T-helper 1 cell treated with Interleukin-12 subunit alpha and Interleukin-12 subunit beta and Interleukin-4 antibody, amounts not matched to agents 30 μg/mL and 1 μg/mL, for 36 hours (primary cell): ENCODE data around the gene ARMC6.

ENCODE experiments used
- H3K27ac Mint-ChIP-seq: one replicate; pipeline ENCODE4 v1.8.0; 2021; ENCODE audit warnings: mild to moderate bottlenecking, mixed read lengths
- H3K27me3 Mint-ChIP-seq: one replicate; pipeline ENCODE4 v1.8.0; 2021; ENCODE audit warnings: low read depth, mixed read lengths
- H3K36me3 Mint-ChIP-seq: one replicate; pipeline ENCODE4 v1.8.0; 2021; ENCODE audit warnings: low read depth, mixed read lengths
- H3K4me1 Mint-ChIP-seq: one replicate; pipeline ENCODE4 v1.8.0; 2021; ENCODE audit warnings: low read depth, mixed read lengths
- H3K4me3 Mint-ChIP-seq: one replicate; pipeline ENCODE4 v1.8.0; 2021; ENCODE audit warnings: mild to moderate bottlenecking, moderate library complexity, mixed read lengths
- H3K9me3 Mint-ChIP-seq: one replicate; pipeline ENCODE4 v1.8.0; 2021; ENCODE audit warnings: mixed read lengths

The ARMC6 gene

DNA sequence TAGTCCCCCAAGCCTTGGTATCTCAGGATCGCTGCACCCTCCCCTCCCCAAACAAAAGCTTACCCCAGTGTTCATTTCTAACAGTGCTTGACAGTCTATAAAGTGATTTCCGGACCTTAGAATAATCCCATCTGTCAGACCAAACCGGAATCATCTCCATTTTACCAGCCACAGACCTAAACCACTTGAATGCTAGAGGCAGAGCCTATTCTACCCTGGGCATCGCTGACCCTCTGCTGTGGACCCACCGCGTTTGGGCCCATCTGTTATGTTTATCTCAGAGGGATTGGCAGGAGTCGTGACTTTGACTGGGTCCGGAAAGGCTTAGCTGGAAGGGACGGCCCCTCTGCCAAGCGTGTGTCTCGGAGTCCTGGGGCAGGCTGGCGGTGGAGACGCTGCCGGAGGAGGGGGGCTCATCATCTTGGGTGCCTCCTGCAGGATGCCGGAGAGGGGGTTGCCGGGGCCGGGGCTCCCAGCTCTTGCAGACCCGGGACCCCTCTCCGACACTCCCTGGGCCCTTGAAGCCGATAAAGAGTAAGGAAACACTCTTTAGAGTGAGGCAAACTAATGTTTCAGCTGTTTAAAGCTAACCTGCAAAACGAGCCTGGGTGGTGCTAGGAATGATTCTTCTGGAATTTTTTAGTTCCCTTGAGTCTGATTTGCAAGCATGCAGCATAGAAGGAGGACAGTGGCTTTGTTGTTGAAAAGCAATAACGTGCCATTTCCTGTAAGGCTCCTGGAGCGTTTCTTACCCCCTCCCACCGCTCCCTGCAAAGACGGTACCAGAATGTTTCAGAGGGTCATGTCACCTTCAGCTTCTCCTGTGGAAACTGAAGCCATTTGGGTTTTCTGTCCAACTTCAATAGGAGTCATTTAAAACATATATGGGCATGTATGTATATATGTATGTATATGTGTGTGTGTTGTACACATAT, 31.7 kb downstream of the ARMC6 start:
- Mint-ChIP-seq H3K36me3 (no peaks in the 10 kb centered on the region), H3K27me3 (no peaks in the 10 kb centered on the region), H3K27ac (peak overlapping the region; percentile 90), H3K4me3 (peak overlapping the region; percentile 94), H3K9me3 (no peaks in the 10 kb centered on the region), H3K4me1 (peaks cover 30% of the 10 kb centered on the region)

DNA sequence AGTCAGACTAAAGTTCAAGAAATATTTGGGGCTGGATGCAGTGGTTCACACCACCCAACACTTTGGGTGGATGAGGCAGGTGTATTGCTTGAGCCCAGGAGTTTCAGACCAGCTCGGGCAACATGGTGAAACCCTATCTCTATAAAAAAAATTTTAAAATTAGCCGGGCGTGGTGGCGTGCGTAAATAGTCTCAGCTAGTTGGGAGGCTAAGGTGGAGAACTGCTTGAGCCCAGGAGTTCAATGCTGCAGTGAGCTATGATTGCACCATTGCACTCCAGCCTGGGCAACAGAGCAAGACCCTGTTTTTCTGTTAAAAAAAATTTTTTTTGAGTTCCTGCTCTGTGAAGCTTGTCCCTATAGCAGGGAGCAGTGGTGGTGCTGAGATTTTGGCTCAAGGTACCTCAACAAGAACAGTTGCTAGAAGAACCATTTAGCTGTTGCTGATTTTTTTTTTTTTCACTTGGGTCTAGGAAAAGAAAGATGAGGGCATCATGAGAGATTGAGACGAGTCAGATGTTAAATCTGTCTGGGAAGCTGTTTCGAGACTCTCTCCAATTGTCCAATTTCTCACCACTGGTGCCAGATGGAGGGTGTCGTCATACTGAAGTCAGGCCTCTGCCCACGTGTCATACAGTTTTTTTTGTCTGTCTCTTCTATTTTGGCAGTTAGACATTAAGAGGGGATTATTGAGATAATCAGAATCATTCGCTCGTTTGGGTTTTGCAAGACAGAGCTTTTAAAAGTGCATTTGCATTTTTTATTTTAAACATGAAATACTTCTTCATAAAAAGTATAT, 34.1 kb downstream of the ARMC6 start:
- Mint-ChIP-seq H3K27me3 (no peaks in the 10 kb centered on the region), H3K9me3 (no peaks in the 10 kb centered on the region), H3K4me1 (peaks cover 30% of the 10 kb centered on the region), H3K36me3 (no peaks in the 10 kb centered on the region), H3K4me3 (no peak overlapping the region), H3K27ac (no peak overlapping the region)

DNA sequence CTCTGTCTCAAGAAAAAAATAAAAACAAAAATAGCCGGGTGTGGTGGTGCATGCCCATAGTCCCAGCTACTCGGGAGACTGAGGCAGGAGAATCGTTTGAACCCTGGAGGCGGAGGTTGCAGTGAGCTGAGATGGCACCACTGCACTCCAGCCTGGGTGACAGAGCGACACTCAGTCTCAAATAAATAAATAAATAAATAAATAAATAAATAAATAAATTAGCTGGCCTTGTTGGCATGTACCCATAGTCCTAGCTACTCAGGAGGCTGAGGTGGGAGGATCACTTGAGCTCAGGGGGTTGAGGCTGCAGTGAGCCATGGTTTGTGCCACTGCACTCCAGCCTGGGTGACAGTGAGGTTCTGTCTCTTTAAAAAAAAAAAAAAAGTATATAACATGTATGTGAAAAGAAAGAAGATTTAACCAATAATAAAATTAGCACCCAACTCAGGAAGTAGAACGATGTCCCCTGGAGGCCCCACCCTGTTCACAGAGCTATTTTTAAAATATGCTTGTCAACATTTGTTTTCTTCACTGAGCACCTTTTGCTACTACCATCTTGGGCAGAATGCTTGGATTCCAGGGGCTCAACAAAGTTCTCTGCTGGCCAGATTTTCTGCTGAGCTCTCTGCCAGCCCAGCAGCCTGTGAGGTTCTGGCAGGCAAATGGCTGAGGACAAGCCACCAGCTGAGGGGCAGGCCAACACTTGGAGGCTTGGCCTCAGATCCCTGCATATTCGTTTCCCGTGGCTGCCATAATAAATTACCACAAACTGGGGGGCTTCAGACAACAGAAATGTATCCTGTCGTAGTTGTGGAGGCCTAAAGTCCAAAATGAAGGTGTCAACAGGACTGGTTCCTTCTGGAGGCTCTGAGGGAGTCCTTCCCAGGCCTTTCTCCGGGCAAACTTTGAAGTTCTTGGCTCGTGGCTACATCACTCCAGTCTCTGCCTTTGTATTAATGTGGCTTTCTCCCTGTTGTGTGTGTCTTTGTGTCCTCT, 35.6 kb downstream of the ARMC6 start:
- peaks cover 21% of the 10 kb centered on the region for H3K4me1 Mint-ChIP-seq
- H3K27ac Mint-ChIP-seq = peak overlapping the region; percentile 36
- H3K36me3 Mint-ChIP-seq = no peaks in the 10 kb centered on the region
- H3K27me3 Mint-ChIP-seq = no peaks in the 10 kb centered on the region
- no peak overlapping the region for H3K4me3 Mint-ChIP-seq
- H3K9me3 Mint-ChIP-seq = no peaks in the 10 kb centered on the region

DNA sequence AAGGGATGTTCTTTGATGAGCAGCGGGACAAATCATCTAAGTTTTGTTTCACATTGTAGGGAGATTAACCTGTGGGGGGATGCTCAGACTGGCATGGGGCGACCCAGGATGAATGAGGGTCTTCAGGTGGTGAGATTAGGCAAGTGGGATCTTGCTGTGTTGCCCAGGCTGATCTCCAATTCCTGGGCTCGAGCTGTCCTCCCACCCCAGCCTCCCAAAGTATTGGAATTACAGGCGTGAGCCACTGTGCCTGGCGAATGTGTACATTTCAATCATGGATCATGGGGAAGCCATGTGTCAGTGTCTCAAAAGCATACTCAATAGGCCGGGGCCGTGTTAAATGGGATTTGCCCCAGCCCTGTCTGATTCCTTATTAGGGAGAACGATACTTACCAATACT, 38.5 kb downstream of the ARMC6 start:
- H3K4me1 Mint-ChIP-seq = peaks cover 13% of the 10 kb centered on the region
- no peak overlapping the region for H3K4me3 Mint-ChIP-seq
- H3K27ac Mint-ChIP-seq = no peak overlapping the region
- no peaks in the 10 kb centered on the region for H3K9me3 Mint-ChIP-seq
- no peaks in the 10 kb centered on the region for H3K36me3 Mint-ChIP-seq
- no peaks in the 10 kb centered on the region for H3K27me3 Mint-ChIP-seq

DNA sequence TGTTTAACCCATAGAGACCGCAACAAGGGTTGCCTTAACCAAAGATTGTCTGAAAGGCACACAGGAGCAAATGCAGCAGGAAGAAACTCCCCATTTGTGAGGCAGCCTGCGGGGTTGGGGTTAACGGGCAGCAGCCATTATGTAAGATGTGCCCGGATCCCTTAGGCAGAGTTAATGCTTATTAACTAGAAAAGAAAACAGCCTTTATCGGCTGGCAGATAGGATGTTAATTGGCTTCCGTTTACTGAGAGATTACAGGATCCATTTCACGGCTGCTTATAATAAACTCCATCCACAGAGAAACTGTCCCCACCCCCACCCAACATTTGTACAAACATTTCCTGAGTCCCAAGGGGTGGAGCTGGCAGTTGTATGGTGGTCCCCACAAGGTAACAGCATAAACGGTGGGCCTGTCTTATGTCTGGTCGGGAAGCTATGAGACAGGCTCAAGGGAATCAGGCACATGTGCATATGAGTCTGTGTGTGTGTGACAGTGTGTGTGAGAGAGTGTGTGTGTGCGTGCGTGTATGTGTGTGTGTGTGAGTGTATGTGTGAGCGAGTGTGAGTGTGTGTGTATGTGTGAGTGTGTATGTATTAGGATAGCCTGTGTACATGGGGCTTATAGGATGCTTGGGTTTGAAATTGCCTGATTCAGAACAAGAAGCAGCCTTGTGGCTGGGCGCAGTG, 40.9 kb downstream of the ARMC6 start:
- no peak overlapping the region for H3K27ac Mint-ChIP-seq
- no peak overlapping the region for H3K4me3 Mint-ChIP-seq

DNA sequence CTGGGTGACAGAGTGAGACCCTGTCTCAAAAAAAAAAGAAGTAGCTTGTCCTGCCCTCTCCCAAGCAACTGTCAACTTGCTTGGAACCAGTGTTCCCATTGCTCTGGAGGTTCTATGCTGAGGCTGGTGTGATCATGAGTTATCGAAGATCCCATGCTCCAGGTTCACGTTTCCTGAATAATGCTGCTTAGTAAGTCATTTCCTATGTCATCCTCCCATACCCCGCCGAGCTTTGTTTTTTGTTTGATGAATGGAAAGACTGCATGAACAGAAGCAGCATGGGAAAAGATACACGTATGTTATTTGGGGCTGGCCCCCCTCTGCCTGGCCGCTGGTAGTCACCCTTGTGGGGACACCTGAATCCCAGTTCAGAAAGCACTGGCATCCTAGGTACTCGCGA, 41.7 kb downstream of the ARMC6 start:
- no peaks in the 10 kb centered on the region for H3K27me3 Mint-ChIP-seq
- no peak overlapping the region for H3K27ac Mint-ChIP-seq
- H3K4me1 Mint-ChIP-seq = no peaks in the 10 kb centered on the region
- H3K9me3 Mint-ChIP-seq = no peaks in the 10 kb centered on the region
- H3K36me3 Mint-ChIP-seq = no peaks in the 10 kb centered on the region
- no peak overlapping the region for H3K4me3 Mint-ChIP-seq

More for the DNA sequence above, 40.9 kb downstream of the ARMC6 start:
- H3K27me3 Mint-ChIP-seq = no peaks in the 10 kb centered on the region
- H3K36me3 Mint-ChIP-seq = no peaks in the 10 kb centered on the region
- peaks cover 2% of the 10 kb centered on the region for H3K4me1 Mint-ChIP-seq
- H3K9me3 Mint-ChIP-seq = no peaks in the 10 kb centered on the region

DNA sequence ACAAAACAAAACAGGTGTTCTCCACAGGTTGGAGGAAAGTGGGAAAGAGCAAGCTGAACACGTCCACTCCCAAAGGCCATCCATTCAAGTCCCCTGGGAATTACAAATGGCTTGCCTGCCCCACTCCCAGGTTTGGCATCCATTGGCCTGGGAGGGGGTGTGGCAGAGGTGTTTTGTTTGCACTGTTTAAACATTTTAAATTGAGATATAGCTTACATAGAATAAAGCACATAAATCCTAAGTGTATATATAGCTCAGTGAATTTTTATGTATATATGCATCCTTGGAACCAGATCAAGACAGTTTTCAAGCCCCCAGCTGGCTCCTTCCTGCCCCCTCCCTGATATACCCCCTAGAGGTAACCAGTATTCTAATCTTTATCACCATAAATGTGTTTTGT, 43.1 kb downstream of the ARMC6 start:
- H3K9me3 Mint-ChIP-seq = no peaks in the 10 kb centered on the region
- no peaks in the 10 kb centered on the region for H3K4me1 Mint-ChIP-seq
- no peak overlapping the region for H3K27ac Mint-ChIP-seq
- H3K36me3 Mint-ChIP-seq = no peaks in the 10 kb centered on the region
- no peak overlapping the region for H3K4me3 Mint-ChIP-seq
- no peaks in the 10 kb centered on the region for H3K27me3 Mint-ChIP-seq

DNA sequence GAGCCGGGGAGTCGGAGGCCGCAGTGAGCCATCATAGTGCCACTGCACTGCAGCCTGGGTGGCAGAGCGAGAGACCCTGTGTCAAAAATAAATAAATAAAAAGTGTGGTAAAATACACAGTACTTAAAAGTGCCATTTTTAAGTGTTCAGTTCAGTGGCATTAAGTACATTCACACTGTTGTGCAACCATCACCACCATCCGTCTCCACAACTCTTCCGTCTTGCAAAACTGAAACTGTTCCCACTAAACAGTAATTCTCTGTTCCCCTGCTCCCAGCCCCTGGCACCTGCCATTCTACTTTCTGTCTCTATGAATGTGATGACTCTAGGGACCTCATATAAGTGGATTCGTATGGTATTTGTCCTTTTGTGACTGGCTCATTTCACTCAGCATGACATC, 43.7 kb downstream of the ARMC6 start:
- Mint-ChIP-seq H3K4me3 (no peak overlapping the region), H3K27me3 (no peaks in the 10 kb centered on the region), H3K36me3 (no peaks in the 10 kb centered on the region), H3K9me3 (no peaks in the 10 kb centered on the region), H3K27ac (no peak overlapping the region), H3K4me1 (no peaks in the 10 kb centered on the region)

DNA sequence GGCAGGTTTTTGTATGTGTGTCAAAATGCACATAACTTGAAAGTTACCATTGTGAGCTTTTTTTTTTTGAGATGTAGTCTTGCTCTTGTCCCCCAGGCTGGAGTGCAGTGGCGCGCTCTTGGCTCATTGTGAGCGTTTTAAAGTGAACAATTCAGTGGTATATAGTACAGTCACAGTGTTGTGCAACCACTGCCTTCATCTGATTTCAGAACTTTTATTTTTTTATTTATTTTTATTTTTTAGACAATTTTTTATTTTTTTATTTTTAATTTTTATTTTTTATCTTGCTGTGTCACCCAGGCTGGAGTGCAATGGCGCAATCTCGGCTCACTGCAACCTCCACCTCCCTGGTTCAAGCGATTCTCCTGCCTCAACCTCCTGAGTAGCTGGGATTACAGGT, 45.4 kb downstream of the ARMC6 start:
- Mint-ChIP-seq H3K4me1 (no peaks in the 10 kb centered on the region), H3K27me3 (no peaks in the 10 kb centered on the region)

DNA sequence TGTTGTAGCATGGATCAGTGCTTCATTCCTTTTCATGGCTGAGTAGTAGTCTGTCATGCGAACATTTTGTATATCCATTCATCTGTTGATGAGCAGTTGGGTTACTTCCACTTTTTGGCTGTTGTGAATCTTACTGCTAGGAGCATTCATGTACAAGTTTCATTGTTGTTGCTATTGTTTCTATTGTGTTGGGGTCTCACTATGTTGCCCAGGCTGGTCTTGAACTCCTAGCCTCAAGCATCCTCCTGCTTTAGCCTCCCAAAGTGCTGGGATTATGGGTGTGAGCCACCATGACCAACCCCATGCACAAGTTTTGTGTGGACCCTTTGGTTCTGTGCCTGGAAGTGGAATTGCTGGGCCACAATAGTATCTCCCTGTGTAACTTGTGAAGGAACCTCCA, 46.2 kb downstream of the ARMC6 start:
- H3K27ac Mint-ChIP-seq = no peak overlapping the region
- H3K4me3 Mint-ChIP-seq = no peak overlapping the region
- no peaks in the 10 kb centered on the region for H3K4me1 Mint-ChIP-seq
- no peaks in the 10 kb centered on the region for H3K27me3 Mint-ChIP-seq
- H3K9me3 Mint-ChIP-seq = no peaks in the 10 kb centered on the region
- no peaks in the 10 kb centered on the region for H3K36me3 Mint-ChIP-seq

More for the DNA sequence above, 45.4 kb downstream of the ARMC6 start:
- Mint-ChIP-seq H3K4me3 (no peak overlapping the region), H3K36me3 (no peaks in the 10 kb centered on the region), H3K27ac (no peak overlapping the region), H3K9me3 (no peaks in the 10 kb centered on the region)

DNA sequence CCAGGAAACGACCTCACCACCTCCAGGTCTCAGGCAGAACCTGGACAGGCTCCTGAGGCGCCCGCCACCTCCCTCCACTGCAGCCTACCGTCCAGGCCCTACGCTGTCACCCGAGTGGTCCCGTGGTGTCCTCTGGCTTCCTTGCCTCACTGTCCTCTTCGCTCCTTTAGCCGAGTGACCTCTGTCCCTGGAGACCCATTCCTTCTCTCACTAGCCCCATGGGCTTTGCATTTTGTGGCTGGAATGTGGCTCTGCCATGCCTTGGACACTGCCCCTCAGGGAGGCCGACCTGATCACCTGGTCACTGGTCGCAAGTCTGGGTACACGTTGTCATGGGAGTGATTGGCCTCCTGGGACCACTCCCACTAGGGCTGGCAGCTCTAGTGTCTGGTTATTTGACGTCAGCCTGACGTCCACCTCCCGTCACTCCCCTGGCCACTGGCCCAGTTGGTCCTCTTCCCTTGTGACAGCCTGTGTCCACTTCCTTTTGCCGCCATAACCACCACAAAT, 48.3 kb downstream of the ARMC6 start:
- Mint-ChIP-seq H3K4me3 (no peak overlapping the region), H3K36me3 (no peaks in the 10 kb centered on the region), H3K4me1 (no peaks in the 10 kb centered on the region), H3K27me3 (no peaks in the 10 kb centered on the region), H3K9me3 (no peaks in the 10 kb centered on the region), H3K27ac (no peak overlapping the region)

DNA sequence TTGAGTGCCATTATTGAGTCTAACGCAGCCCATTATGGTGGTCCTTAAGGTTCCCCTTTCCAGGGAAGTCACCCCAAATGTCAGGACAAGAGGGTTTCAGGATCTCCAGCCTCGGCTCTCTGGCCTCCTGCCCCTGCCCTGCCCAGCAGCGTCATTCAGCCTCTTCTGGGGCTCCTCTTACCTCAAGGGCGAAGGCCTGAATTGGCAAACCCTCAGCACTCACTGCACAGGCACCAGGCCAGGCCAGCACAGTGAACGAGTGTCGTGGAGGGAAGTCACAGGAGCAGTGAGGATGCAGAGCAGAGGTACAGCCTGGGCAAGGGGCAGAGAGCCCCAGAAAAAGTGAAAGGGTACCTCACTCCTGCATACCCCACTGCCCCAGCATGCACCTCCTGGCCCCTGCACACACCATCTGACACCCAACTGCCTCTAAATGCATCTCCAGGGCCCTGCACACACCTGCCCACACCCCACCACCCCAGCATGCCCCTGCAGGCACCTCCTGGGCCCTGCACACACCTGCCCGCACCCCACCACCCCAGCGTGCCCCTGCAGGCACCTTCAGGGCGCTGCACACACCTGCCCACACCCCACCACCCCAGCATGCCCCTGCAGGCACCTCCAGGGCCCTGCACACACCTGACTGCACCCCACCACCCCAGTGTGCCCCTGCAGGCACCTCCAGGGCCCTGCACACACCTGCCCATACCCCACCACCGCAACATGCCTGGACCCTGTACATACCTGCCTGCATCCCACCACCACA, 50.2 kb downstream of the ARMC6 start:
- Mint-ChIP-seq H3K4me1 (no peaks in the 10 kb centered on the region), H3K27me3 (no peaks in the 10 kb centered on the region), H3K27ac (no peak overlapping the region), H3K4me3 (no peak overlapping the region), H3K36me3 (peaks cover 2% of the 10 kb centered on the region), H3K9me3 (no peaks in the 10 kb centered on the region)

DNA sequence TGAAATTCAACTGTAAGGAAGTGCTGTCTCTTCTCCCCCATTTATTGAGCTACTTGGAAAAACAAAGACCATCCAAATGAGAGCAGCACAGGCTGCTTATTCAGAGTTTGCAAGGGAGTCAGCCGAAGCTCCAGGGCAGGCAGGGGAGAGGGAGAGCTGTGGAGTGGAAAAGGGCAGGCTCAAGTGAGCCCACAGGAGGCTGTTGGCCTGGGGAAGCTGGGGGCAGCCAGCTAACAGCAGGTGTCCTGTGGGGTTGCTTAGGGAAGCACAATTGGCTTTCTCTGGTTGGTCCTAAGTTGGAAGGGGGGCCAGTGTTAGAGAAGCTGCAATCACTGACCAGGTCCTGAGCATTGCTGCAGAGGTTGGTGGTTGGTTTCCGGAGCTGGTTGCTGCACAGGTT, 54.3 kb downstream of the ARMC6 start:
- H3K9me3 Mint-ChIP-seq = no peaks in the 10 kb centered on the region
- H3K36me3 Mint-ChIP-seq = peaks cover 2% of the 10 kb centered on the region

More for the DNA sequence above, 54.3 kb downstream of the ARMC6 start:
- H3K27ac Mint-ChIP-seq = no peak overlapping the region
- H3K4me3 Mint-ChIP-seq = no peak overlapping the region
- no peaks in the 10 kb centered on the region for H3K27me3 Mint-ChIP-seq
- no peaks in the 10 kb centered on the region for H3K4me1 Mint-ChIP-seq
